ENCODE data around the gene CEP295NL.
A peak's percentile ranks its signal among the peaks of the same experiment; 100 is the strongest.

The CEP295NL gene

DNA sequence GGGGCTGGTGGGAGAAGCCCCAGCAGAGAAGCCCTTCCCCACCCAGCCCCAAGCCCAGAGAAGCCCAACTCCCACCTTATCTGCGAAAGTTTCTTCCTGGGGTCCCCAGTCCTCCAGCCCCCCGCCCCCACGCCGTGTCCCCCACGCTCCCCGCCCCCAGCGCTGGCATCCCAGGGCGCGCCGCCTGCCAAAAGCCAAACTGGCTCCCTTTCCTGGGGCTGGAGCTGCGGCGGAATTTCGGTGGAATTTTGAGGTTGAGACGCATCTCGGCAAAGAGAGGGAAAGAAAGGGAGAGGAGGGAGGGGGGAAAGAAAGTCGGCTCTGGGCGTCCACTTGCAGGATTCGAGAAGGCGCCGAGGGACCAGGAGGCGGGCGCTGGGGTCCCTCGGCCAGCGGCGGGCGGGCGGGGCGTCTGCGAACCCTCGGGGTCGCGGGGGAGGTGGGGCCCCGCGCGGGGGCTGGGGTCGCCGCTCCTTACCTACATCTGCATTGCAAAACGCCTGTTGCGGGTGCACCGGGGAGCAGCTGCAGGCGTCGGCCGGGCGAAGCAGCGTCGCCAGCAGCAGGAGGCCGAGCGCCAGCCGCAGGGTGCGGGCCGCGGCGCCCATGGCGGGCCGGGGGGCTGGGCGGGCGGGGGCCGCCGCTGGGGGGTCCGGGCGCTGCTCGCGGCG, 21.6 kb upstream of the CEP295NL start:
- TF ChIP-seq, protein P1, sequence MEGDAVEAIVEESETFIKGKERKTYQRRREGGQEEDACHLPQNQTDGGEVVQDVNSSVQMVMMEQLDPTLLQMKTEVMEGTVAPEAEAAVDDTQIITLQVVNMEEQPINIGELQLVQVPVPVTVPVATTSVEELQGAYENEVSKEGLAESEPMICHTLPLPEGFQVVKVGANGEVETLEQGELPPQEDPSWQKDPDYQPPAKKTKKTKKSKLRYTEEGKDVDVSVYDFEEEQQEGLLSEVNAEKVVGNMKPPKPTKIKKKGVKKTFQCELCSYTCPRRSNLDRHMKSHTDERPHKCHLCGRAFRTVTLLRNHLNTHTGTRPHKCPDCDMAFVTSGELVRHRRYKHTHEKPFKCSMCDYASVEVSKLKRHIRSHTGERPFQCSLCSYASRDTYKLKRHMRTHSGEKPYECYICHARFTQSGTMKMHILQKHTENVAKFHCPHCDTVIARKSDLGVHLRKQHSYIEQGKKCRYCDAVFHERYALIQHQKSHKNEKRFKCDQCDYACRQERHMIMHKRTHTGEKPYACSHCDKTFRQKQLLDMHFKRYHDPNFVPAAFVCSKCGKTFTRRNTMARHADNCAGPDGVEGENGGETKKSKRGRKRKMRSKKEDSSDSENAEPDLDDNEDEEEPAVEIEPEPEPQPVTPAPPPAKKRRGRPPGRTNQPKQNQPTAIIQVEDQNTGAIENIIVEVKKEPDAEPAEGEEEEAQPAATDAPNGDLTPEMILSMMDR (IDR thresholded peaks at IDR 0.05): no peak
- Mint-ChIP-seq H3K36me3 (ENCODE audit: low read depth) (no peaks in the 10 kb centered on the region), H3K9me3 (no peaks in the 10 kb centered on the region), H3K27ac (no peak overlapping the region), H3K4me3 (peak overlapping the region; percentile 83), H3K27me3 (ENCODE audit: low read depth, poor library complexity) (peaks cover 16% of the 10 kb centered on the region), H3K4me1 (peaks cover 71% of the 10 kb centered on the region)
- DNase-seq: peak; percentile 56

DNA sequence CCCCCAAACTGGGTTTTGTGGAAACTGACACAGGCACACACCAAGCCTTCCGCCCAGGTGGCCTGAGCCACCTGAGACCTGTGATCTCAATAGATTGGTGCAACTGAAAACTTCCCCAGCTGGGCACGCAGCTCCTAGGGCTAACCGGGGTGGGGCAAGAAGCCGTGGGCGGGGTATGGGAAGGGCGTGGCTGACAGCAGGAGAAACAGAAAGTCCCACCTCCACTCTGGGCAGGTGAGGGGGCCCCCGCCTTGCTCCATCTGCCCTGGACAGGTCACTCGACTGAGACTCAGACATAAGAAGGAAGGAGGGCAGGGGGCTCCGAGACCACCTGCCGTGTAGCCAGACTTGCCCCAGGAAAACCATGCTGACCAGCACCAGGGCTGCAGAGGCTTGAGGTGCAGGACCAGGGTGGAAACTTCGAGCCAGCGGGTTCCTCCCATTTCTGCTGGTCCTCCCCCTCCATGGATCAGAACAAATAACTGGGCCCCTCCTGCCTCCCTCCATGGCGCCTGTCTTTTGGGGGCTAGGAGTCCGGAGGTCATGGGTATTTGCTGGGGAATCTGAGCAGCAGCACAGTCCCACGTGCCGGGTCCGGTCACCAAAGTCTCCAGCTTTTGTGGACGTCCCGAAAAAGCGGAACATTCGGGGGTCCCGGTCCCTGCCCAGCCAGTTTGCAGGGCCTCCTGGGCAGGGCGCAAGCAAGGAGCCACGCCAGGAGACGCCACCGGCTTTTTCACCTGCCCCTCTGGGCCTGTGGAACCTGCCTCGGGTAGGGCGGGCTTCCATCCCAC, 20.9 kb upstream of the CEP295NL start:
- Mint-ChIP-seq H3K4me3 (peak overlapping the region; percentile 83), H3K27ac (no peak overlapping the region), H3K36me3 (ENCODE audit: low read depth) (no peaks in the 10 kb centered on the region), H3K27me3 (ENCODE audit: low read depth, poor library complexity) (peaks cover 16% of the 10 kb centered on the region), H3K4me1 (peaks cover 76% of the 10 kb centered on the region), H3K9me3 (no peaks in the 10 kb centered on the region)
- no peak for DNase-seq
- TF ChIP-seq, protein P1 (IDR thresholded peaks at IDR 0.05): no peak

DNA sequence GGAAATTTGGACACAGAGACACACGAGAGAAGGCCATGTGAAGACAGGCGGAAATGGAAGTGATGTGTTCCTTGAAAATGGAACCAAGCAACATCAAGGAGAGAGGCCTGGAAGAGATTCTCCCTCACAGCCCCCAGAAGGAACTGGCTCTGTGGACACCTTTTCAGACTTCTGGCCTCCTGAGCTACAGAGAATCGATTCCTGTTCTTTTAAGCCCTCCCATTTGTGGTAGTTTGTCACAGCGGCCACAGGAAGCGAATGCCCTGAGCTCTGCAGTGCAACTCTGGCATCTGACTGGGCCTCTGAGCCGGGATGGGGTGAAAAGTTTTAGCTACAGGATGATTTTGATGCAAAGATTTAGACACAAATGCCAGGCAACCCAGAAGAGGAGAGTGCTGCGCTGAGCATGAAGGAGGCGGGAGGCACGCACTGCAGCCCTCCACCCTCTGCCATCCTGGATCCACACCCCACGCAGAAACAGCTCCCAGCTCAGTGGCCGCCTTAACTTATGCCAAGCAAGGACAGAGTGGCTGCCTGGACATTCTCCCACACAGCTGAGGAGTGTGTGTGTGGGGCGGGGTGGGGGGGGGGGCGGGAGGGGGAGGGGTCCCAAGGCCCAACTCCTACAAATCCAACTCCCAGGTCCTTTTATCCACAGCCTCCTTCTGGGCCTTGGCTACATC, 20.0 kb upstream of the CEP295NL start:
- no peak overlapping the region for H3K27ac Mint-ChIP-seq

DNA sequence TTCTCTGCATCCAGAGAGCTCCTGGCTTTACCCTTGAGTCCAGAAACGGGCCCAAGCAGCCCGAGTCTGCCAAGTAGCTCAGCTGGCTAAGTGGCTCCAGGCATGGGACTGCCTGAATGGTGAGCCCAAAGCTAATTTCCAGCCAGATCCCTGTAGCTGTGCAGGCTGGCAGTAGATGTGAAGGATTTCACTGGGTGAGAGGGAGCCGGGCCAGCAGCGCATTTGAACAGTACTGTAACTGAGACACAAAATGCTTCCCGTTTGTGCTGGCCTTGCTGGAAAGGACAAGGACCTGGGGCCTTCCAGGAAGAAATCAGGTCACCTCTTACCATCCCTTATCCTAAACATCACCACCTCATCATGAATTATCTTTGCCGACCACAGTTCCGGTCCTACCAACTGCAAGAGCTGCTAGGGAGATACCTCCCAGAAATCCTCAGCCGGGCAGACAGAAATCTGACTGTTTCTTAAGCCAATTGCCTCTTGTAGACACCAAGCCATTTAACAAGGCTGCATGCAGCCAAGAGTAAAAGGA, 18.5 kb upstream of the CEP295NL start:
- H3K4me3 Mint-ChIP-seq: no peak overlapping the region
- H3K36me3 Mint-ChIP-seq (ENCODE audit: low read depth): no peaks in the 10 kb centered on the region
- H3K27me3 Mint-ChIP-seq (ENCODE audit: low read depth, poor library complexity): peaks cover 6% of the 10 kb centered on the region
- TF ChIP-seq, protein P1 (IDR thresholded peaks at IDR 0.05): no peak
- H3K4me1 Mint-ChIP-seq: peaks cover 75% of the 10 kb centered on the region
- H3K9me3 Mint-ChIP-seq: no peaks in the 10 kb centered on the region
- no peak for DNase-seq
- no peak overlapping the region for H3K27ac Mint-ChIP-seq

More for the DNA sequence above, 20.0 kb upstream of the CEP295NL start:
- DNase-seq: no peak
- H3K4me3 Mint-ChIP-seq: peak overlapping the region; percentile 83
- H3K9me3 Mint-ChIP-seq: no peaks in the 10 kb centered on the region
- no peaks in the 10 kb centered on the region for H3K36me3 Mint-ChIP-seq (ENCODE audit: low read depth)
- H3K4me1 Mint-ChIP-seq: peaks cover 74% of the 10 kb centered on the region
- H3K27me3 Mint-ChIP-seq (ENCODE audit: low read depth, poor library complexity): peaks cover 11% of the 10 kb centered on the region
- TF ChIP-seq, protein P1 (IDR thresholded peaks at IDR 0.05): no peak

DNA sequence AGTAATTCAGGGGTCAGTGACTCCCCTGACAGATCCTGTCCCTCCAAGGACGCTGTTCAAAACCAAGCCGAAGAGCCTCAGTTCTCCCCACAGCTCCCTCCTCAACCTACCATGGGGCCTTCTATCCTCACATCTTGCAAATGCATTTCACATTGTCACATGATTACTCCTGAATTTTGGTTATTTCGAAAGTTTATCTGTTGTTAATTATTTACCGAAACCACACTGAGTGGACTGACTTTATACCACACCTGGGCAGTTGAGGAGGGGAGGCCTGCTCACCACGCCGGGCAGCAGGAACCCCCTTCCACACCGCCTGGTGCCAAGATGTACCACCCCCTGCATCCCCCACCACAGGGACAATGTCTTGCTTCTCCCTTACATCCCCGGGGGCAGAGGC, 17.5 kb upstream of the CEP295NL start:
- peaks cover 79% of the 10 kb centered on the region for H3K4me1 Mint-ChIP-seq
- no peak for DNase-seq
- H3K36me3 Mint-ChIP-seq (ENCODE audit: low read depth): peaks cover 5% of the 10 kb centered on the region
- no peak overlapping the region for H3K4me3 Mint-ChIP-seq
- H3K27me3 Mint-ChIP-seq (ENCODE audit: low read depth, poor library complexity): no peaks in the 10 kb centered on the region
- H3K27ac Mint-ChIP-seq: peak overlapping the region; percentile 35
- TF ChIP-seq, protein P1 (IDR thresholded peaks at IDR 0.05): no peak
- no peaks in the 10 kb centered on the region for H3K9me3 Mint-ChIP-seq

All from nephron progenitor cell (in vitro differentiated cells).